HG02763 (cell line): ENCODE data around the gene RHEX.
"Not testable (repeated sequence)": the region's sequence is repeated elsewhere in the genome, so short reads cannot be mapped to it uniquely, and the experiment has no call there.

Source experiments
- ATAC-seq: cut with Tn5 transposase; IDR thresholded peaks from one replicate; pipeline ENCODE4 v1.9.1; 2021; ENCODE audit warnings: mild to moderate bottlenecking, moderate library complexity; ENCODE audit not compliant: unreplicated experiment

RHEX gene

GRCh38 chr1:206030191-206030590, 22.8 kb upstream of the RHEX start:
- no peak for ATAC-seq

- peak; percentile 60 for ATAC-seq
Observed at GRCh38 chr1:206030714-206031113, 22.3 kb upstream of the RHEX start.

- no peak for ATAC-seq
Observed at GRCh38 chr1:206032380-206033140, 20.4 kb upstream of the RHEX start.

- no peak for ATAC-seq
Observed at GRCh38 chr1:206035027-206035426, 17.9 kb upstream of the RHEX start.

GRCh38 chr1:206036663-206037455, 16.1 kb upstream of the RHEX start:
- no peak for ATAC-seq

GRCh38 chr1:206037581-206037980, 15.4 kb upstream of the RHEX start:
- ATAC-seq: no peak

GRCh38 chr1:206039046-206039973, 13.7 kb upstream of the RHEX start:
- no peak for ATAC-seq

- no peak for ATAC-seq
Observed at GRCh38 chr1:206040328-206040727, 12.6 kb upstream of the RHEX start.

GRCh38 chr1:206041640-206042039, 11.3 kb upstream of the RHEX start:
- peak; percentile 67 for ATAC-seq

- ATAC-seq: no peak
Observed at GRCh38 chr1:206047271-206047670, 5.7 kb upstream of the RHEX start.

GRCh38 chr1:206048582-206048981, 4.4 kb upstream of the RHEX start:
- ATAC-seq: no peak

- ATAC-seq: peak; percentile 32
Observed at GRCh38 chr1:206049293-206049692, 3.7 kb upstream of the RHEX start.

GRCh38 chr1:206049919-206050600, 2.9 kb upstream of the RHEX start:
- no peak for ATAC-seq

- peak; percentile 82 for ATAC-seq
Observed at GRCh38 chr1:206050655-206051235, 2.2 kb upstream of the RHEX start.

GRCh38 chr1:206052231-206052865, 625 bp upstream of the RHEX start:
- ATAC-seq: not testable (repeated sequence)

GRCh38 chr1:206053616-206054015, 643 bp downstream of the RHEX start:
- not testable (repeated sequence) for ATAC-seq

- ATAC-seq: not testable (repeated sequence)
Observed at GRCh38 chr1:206055069-206055625, 2.2 kb downstream of the RHEX start.

GRCh38 chr1:206055639-206056323, 2.8 kb downstream of the RHEX start:
- ATAC-seq: not testable (repeated sequence)
